Gastrocnemius medialis (tissue), 4 donors: ENCODE data around the gene LRRC39.

Experiments used
- CTCF ChIP-seq, 5 experiments: fragments of 450-650 bp in 3 of 5; fragments of 200-600 bp in 2 of 5; sonication (generic) in 2 of 5; IDR thresholded peaks in 4 of 5; conservative IDR thresholded peaks in 1 of 5; 1 replicate in 4 of 5; 2 replicates in 1 of 5; pipeline ENCODE4 v1.5.1; 2016 to 2019; ENCODE audit warnings: antibody characterized with exemption in 5 of 5, mild to moderate bottlenecking in 3 of 5, moderate library complexity in 3 of 5
- POLR2A ChIP-seq, 2 donors: fragments of 450-650 bp; IDR thresholded peaks; one replicate each; pipeline ENCODE4 v1.6.1; 2017; ENCODE audit warnings: antibody characterized with exemption in 2 of 2, mild to moderate bottlenecking in 2 of 2, moderate library complexity in 2 of 2

DNA sequence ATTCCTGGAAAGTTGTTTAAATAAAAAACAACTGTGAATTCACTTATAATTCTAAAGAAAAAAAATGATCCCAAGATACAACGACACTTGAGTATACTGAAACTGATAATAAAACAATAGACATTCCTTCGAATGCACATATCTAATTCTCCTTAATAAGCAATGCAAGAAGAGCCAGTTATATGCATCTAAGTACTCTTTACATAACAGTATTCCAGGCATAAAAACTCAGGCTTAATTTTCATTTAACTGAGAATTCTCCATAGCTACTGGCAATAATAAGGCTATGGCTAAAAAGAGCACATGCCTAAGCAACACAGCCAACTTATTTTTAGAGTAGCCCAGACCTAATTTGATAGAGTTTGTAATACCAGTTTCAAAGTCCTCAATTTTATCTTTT is 76.5 kb downstream of the LRRC39 start:
- TF ChIP-seq CTCF (IDR thresholded peaks at IDR 0.05 in 4 of 5, conservative IDR thresholded peaks at IDR 0.05 in 1 of 5) (no peak), POLR2A (IDR thresholded peaks at IDR 0.05) (no peak)
